ENCODE measurements around the gene PTGIS.

The PTGIS gene

DNA sequence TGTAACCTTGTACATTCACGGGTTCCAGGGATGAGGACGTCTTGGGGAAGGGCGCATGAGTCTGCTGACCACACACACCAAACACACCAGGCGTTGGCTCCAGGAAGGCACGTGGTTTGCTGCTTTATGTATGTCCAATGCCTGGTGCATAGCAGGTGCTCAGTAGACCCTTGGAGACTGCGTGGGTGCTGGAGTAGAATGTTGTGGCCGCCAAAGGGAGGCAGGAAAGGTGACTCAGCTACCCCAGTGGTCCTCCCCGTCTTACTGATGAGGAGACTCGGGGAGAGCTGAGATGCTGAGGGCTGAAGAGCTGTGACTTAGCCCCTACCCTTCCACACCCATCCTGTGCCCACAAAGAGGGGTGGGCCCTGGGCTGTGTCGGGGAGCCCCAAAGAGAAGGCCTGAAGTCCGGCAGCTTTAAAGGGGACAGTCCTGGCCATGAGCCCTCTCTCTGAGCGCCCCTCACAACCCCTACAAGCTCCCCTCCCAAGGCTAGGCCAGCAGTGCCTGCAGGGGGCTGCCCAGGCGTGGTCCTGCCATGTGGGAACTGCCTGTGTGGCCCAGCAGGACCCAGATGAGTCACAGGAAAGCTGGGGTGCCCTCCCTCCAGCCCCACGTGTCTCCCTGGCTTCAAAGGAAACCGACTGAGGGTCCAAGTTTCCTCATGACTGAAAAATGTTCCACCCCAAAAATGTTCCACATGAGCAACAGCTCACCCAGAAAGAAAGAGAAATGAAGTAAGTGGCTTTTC, 28.0 kb upstream of the PTGIS start:
- peak; percentile 61 for DNase-seq (ENCODE audit: low read depth)

GRCh38 chr20:49595346-49595745, 27.4 kb upstream of the PTGIS start:
- no peak for DNase-seq (ENCODE audit: low read depth)

DNA sequence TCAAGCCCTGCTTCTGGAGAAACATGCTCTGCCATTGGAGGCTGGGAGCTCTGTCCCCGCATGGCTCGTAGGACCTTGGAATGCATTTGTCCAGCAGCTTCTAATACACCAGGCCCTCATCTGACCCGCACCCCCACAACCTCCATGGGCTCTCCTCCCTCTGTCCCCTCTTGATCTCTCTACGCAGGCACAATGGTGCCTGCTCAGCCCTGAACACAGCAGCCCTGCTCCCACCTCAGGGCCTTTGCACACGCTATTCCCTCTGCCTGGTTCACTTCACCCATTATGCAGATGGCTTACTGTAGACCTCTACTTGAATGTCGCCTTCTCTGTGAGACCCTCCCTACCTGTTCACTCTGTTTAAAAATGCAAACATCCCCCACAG, 27.0 kb upstream of the PTGIS start:
- no peak for DNase-seq (ENCODE audit: low read depth)

DNA sequence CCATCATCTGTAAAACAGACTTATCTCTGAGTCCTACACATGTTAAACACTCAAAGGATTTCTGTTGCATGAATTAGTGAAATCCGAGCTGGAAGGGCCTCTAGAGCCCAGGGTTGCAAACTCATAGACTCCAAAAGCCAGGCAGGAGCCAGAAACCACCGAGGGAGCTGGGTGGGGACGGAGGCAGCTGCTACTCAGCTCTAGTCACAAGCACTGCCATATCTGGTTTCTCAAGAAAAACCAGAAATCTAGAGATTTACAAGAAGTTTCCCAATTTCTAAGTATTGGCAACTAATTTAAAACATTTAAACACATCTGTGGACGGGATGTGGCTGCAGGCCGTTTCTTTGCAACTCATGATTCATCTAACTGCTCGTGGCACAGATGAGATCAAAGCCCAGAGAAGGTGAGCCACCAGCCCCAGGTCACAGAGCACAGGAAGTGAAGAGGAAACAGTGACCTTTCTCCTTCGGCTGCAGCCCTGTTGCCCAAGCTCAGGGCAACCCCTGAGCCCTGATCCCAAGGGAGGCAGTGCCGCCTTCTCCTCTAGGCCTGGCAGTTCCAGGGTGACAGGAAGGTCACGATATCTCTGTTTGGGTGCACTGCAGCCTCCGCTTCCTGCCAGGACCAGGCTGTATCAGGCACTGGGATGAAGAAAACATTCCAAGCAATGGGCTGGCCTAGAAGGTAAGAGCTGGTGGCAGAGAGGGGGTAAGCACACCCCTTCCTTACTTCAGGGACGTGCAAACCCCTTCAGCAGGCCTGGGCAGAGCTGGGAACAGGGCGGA, 26.4 kb upstream of the PTGIS start:
- peak; percentile 41 for DNase-seq (ENCODE audit: low read depth)

GRCh38 chr20:49593466-49594142, 25.7 kb upstream of the PTGIS start:
- no peak for DNase-seq (ENCODE audit: low read depth)

GRCh38 chr20:49592120-49592519, 24.2 kb upstream of the PTGIS start:
- DNase-seq (ENCODE audit: low read depth) = no peak

GRCh38 chr20:49591217-49591865, 23.4 kb upstream of the PTGIS start:
- no peak for DNase-seq (ENCODE audit: low read depth)

- DNase-seq (ENCODE audit: low read depth) = no peak
These were observed 22.5 kb upstream of the PTGIS start for GRCh38 chr20:49590163-49591017.

DNA sequence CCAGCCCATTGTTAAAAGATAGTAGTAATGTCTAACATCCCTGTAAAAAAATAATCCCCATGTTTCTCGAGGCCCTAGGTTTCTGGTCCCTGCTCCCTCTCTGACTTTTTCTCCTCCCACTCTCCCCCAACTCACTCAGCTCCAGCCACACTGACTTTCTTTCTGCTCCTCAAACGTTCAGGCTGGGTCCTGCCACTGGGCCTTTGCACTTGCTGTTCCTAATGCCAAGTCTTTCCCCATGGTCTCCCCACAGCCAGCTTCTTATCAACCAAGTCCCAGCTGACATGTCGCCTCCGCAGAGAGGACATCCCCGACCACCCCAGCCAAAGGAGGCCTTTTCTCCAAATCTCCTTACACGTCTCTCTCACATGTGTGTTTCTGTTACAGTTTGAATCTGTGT, 21.8 kb upstream of the PTGIS start:
- DNase-seq (ENCODE audit: low read depth) = no peak

DNA sequence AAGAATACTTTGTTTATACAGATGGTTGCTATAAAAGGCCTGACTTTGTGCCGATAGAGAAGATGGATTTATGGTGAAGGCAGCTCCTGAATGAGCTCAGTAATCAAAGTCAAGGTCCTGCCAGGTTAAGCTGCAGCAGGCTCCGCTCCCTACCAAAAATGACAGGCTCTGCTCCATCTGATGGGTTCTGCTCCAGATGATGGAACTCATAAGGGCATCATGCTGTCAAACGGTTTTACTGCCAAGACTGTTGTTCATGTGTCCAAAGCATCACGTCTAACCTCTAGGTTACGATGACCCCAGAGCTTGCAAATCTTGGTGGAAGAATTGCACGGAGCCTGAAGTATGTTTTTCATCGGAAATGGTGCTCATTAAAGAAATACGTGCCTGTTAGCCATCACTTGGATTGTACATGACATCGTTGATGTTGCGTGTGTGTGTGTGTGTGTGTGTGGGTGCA, 19.2 kb upstream of the PTGIS start:
- DNase-seq (ENCODE audit: low read depth) = no peak

GRCh38 chr20:49585585-49586245, 17.8 kb upstream of the PTGIS start:
- no peak for DNase-seq (ENCODE audit: low read depth)

DNA sequence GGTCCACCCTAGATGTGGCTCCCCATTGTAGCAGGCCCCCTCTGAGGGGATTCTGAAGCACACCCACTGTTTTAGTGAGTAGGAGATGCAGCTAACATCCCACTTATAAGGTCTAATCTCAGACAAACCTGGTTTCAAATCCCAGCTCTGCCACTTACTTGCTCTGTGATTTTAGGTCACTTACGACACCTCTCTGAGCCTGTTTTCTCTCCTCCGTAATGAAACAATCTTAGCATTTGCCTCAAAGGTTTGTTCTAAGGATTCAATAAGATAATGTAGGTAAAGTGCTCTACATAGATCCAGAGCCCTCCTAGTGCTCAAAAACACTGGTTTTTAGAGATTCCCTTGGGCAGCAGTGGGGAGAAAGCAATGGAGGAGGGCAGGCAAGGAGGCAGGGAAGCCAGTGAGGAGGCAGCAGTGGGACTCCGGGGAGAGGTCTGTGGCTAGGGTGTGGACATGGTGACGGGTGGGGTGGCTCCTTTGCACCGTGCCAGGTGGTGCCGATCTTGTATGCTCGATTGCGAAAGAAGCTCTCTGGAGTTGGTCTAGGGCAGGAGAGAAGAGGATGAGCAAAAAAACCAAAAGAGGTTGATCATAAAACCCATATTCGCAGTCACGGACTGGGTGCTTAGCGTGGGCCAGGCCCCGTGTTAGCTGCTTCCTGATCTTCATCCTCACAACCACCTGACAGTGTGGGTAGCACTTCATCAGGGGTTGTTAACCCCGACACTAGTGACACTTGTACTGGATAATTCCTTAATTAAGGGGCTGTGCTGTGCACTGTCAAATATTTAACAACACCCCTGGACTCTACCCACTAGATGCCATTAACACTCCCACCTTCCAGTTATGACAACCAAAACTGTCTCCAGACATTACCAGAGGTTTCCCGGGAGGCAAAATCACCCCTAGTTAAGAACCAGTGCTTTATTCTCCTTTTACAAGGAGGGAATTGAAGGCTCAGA, 16.8 kb upstream of the PTGIS start:
- no peak for DNase-seq (ENCODE audit: low read depth)

DNA sequence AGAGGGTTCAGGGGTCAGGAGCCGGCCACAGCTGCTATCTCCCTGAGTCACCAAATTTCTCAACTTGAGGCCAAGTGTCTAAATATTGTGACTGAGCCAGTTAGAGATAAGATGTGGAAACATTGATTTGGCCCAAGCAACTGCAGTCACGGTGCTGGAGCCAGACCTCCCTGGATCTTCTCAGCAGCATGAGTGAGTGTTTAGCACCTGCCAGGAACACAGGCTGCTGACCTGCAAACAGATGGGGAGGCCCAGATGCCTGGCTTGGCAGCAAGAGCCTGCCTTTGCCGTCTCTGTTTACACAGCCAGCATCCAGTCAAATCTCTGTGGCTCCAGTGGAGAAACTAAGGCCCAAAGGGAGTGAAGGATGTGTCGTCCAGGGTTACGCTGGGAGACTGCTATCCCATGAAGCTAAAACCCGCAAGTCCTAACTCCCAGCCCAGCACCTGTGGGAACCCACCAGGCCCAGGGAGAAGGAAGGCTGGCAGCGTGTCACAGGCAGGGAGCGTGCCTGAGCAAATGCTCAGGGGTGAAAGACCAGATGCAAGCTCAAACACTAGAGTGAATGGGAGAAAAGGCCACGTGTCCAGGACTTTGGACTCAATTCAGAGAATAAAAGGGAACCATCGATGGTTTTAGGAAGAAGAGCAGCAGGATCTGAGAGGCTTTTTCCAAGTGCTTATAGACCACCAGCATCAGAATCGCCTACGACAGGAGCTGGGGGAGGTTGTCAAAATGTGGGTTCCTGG, 15.9 kb upstream of the PTGIS start:
- DNase-seq (ENCODE audit: low read depth) = no peak

DNA sequence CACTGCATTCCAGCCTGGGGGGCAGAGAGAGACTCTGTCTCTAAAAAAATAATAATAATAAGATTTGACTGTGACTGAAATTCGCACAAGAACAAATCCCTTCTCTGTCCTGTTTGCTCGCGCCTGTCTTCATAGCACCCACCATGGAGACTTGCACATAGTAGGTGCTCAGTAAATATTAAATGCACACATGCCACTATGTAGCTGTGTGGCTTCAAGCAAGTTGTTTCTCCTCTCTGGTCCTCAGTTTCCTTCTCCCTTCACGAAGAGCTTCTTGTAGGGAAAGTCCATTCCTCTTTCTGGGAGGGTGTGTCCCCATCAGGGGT, 15.4 kb upstream of the PTGIS start:
- DNase-seq (ENCODE audit: low read depth) = no peak

DNA sequence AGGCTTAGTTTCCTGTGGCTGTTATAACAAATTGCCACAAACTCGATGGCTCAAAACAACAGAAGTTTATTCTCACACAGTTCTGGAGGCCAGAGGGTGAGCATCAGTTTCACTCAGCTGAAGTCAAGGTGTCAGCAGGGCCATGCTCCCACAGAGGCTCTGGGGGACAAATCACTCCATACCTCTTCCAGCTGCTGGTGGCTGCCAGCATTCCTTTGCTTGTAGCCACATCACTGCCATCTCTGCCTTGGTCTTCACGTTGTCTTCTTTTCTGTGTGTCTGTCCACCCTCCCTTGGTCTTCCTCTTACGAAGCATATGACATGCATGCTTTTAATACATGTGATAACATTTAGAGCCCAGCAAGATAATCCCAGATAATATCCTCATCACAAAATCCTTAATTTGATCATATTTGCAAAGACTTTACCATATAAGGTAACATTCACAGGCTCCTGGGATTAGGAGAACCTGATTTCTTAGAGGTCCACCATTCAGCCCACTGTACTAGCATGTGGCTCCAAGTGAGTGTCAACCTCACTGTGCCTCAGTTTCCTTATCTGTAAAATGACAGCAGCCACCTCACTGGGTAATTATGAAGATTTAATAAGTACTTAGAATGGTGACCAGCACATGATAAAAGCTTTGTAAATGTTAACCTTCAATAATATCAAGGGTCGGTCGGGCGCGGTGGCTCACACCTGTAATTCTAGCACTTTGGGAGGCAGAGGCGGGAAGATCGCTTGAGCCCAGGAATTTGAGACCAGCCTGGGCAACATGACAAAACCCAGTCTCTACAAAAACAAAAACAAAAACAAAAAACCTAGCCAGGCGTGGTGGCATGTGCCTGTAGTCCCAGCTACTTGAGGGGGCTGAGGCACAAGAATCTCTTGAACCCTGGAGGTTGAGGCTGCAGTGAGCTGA, 14.7 kb upstream of the PTGIS start:
- DNase-seq (ENCODE audit: low read depth) = no peak

DNA sequence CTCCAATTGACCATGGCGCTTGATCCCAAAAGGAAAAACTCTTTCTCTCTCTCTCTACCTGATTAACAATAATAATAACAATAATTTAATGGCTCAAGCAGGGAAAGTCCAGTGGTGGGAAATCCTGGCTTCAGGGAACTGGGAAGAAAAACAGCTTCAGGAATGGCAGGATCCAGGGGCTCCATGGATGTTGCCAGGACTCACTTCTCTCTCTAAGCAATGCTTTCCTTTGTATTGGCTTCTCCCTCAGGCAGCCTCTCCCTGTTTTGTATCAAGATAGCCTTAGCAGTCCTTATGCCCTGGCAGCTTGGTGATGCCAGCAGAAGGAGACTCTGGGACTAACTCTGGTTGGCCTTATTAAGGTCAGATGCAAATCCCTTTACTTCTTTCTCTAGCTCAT, 13.5 kb upstream of the PTGIS start:
- DNase-seq (ENCODE audit: low read depth) = no peak

- no peak for DNase-seq (ENCODE audit: low read depth)
These were observed 12.9 kb upstream of the PTGIS start for GRCh38 chr20:49580813-49581174.

Measured in stimulated activated CD8-positive, alpha-beta memory T cell treated with anti-CD3 and anti-CD28 coated beads, Interleukin-7, amount 100 ng/mL, for 24 hours (primary cell).